NCI-H774 (cell line): Measurements from ENCODE around the gene MPO.

ENCODE experiments used
- DNase-seq: peaks from one replicate; lab custom pipeline; 2025; lab: John Stamatoyannopoulos, UW

Gene MPO

DNA sequence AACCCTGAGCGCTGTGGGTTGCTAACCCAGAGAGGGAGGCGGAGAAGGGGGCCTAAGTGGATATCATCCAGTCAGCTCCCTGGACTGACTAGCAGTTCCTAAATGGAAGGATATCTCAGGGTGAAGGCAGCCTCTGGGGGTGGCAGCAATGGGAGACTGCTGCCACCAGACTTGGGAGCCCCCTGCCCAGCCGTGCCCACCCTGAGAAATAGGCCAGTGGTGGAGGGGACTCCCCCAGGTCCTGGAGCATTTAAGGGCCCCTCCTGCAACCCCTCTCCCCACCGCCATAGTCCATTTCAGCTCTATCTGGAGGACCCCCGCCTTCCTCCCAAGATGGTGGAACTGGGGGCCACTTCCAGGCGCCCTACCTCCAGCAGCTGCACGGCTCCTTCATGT lies 39.4 kb upstream of the MPO start:
- DNase-seq: no peak

DNA sequence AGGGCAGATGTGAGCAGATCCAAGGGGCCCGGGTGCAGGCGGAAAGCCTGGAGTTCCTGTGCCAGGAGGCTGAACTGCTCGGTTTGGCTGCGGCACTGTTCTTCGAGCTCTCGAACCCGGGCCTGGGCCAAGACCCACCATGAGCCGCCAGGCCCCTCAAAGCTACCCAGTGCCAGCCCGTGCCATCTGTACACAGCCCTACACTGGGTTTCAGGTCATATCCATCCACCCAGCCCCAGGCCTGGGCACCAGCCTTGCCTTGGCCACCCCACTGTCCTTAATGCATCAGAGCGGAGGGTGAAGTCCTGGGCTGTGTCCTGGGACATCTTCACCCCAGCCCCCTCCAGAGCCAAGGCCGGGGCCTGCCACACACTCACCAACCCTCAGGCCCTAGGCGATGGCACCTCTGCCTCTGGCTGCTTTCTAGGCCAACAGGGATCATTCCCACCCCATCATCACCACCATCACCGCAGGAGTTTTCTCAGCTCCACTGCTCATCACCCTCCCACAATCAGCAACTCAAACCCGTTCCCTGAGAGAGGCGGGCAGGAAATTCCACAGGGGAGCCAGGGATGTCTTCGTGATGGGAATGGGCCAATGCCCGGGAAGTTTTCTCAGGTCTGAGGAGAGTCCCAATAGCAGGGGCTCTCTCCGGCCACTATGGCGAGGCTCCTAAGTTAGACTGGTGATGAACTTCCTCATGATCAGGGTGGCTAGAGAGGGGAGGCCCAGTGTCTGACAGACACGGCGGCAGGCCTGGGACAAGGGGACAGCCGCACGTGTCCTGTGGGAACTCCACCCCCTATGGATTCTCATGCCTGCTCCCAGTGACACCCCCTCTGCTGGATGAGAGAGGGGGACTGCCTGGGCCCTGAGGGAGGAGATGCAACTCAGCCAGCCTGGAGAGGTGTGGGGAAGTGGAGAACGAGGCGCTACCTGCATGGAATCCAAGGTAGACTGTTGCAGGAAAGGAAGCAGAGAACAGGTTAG lies 38.7 kb upstream of the MPO start:
- DNase-seq: no peak

DNA sequence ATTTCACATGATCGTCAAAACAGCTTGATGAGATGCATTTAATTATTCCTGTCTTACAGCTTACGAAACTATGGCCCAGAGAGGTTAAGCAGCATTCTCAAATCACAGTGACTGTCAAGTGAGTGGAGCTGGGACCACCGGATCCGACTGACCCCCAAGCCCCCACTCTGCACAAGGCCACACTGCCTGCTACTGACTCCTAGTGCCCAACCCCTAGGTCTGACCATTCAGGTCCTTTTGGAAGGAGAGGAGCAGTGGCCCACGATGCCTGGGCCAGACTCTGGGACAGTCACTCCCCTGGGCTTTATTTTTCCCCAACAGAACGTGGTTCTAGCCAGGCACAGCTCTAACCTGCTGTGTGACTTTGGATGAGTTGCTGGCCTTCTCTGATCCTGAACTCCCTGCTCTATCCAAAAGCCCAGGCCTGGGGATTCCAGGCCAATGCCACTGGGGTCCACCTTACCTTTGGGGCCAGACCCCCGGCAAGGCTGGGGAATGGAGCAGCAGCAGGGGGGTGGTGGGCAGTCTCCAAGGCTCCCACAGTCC lies 38.0 kb upstream of the MPO start:
- DNase-seq: no peak

DNA sequence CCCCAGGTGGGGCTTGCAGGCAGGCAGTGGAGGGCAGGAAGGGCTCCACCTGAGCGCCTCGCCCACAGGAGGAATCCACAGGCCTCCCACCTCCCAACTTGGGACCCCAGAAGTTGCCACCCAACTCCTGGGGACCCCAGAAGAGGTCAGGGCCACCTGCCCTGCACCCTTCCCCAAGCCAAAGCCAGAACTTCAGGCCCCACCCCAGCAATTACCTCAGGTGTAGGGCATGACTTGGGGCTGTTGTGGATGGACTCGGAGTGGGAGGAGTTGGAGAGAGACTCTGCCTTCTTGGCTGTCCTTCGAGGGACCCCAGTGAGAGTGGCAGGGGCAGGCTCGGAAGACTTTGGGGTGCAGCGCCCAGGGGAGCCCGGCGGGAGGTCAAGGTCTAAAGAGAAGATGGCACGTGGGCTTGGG lies 37.3 kb upstream of the MPO start:
- DNase-seq: no peak

DNA sequence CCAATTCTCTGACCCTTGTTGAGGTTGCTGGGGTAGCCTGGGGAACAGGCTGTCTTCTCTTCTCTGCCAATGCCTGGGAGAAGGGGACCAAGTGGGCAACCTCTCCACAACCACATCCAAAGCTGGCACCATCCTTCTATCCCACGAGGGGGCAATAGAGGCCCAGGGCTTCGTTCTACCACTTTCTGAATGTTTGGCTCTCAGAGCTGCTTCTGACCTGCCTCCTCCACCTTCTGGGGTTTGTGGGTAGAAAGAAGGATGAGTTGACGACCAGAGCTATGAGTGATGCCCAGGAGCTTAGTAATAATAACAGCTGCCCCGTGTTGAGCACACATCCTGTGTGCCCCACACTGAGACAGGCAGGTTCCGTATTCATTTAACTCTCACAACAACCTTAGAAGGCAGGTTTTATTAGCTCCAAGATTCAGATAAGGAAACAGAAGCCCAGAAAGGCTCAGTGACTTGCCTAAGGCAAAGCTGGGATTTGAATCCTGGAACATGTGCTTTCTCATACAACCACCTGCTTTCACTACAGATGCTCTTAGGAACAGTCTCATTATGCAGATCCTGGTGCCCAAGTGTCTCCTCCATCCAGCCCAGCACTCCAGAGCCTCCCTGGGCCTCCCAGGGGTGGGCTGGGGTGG lies 36.8 kb upstream of the MPO start:
- DNase-seq: peak; percentile 26

DNA sequence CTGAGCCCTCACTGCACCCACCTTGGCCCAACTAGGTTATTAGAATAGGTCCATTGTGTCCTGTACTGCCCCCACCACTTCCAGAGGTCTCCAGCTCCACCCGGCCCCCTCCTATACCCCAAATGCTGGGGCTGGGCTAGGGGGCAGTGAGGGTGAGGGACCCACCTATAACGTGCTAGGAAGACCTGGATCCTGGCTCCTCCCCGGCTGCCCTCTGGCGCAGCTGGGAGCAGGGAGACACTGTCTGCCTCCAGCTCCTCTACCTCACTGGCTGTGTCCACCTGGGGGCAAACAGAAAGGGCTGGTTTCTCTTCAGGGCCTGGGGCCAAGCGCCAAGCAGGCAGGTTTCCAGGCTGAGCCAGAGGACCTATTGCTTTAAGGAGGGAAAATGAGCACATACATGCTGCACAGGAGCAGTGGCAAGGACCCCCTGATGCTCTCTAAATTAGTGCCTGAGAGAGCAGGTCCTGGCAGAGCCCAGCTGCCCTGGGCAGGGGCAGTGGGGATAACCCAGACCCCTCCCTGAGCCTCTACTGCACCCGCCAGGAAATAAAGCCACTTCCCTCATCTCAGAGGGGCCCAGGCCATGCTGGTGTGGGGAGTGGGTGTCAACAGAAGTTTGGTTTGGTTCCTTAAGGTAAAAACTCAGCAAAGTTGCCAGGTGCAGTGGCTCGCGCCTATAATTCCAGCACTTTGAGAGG lies 35.7 kb upstream of the MPO start:
- DNase-seq: no peak

DNA sequence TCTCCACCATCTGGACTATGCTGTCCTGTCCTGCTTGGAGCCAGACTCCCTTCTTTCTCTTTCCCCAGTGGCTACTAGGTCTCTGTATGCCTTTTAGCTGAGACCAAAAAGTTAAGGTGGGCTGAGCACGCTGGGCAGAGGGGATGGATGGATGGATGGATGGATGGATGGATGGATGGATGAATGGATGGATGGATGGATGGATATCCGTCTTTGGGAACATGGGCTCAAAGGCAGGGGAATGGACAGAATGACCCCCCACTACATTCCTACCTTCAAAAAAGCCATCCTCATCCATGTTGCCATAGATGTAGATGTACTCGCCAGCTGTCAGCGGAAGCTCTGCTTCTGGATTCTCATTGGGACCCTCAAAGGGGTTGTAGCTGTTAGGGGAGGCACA lies 35.0 kb upstream of the MPO start:
- no peak for DNase-seq

DNA sequence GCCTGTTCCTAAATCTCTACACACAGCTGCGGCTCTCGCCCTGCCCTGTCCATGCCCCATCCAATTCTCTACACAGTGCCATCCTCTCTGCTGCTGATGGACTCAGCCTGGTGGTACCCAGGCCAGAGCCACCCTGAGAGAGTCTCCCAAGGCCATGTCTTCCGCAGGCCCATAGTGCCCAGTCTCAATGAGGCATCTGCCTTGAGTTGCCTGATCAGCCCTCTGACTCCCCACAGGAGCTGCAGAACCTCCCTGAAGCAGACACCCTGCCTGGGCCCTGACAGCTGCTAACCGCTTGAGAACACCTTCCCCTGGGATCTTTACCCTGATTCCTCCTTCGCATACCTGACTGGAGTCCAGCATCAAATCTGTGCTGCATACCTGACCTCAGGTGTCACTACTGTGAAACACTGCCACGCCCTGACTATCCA lies 34.6 kb upstream of the MPO start:
- DNase-seq: no peak

DNA sequence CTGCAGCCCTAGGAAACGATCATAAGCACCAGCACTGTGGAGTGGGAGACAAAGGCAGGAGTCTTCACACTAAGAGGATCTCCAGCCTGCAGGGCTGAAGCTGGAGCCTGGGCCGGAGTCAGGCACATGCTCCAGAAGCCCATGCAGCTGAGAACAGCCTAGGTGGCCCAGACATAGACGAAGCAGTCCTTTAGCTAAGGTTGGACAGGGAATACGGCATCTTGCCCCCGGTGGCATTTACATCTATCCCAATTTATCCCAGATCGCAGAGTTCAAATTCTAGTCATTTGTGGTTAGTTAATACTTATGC lies 33.9 kb upstream of the MPO start:
- DNase-seq: no peak

DNA sequence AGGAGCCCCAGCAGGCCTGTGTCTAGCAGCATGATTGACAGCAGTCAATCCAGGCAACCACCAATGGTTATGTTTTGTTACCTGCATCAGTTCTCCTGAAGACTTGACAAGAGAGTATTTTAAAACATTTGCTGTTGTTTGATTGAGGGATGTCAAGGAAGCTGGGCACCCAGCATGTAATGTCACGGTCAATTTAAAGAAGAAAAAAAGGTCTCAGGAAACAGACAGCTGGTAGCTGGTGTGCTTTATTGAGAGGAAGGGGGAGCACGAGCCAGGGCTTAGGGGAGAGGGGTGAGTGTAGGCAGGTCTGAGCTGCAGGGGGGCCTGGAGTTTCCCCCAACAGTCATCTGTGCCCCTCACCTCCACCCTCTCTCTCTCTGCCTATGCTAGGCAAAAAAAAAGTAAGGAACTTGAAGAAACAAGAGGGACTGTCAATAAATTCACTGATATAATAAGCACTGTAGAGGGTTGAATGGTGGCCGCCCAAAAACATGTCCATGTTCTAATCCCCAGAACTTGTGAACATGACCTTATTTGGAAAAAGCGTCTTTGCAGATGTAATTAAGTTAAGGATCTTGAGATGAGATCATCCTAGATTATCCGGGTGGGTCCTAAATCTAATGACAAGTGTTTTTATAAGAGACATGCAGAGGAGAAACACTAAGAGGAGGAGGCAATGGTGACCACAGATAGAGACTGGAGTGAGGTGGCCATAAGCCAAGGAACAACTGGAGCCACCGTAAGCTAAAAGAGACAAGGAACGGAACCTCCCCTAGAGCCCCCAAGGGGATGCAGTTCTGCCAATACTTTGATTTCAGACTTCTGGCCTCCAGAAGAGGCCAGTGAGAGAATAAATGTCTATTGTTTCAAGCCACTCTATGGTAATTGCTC lies 33.3 kb upstream of the MPO start:
- no peak for DNase-seq

DNA sequence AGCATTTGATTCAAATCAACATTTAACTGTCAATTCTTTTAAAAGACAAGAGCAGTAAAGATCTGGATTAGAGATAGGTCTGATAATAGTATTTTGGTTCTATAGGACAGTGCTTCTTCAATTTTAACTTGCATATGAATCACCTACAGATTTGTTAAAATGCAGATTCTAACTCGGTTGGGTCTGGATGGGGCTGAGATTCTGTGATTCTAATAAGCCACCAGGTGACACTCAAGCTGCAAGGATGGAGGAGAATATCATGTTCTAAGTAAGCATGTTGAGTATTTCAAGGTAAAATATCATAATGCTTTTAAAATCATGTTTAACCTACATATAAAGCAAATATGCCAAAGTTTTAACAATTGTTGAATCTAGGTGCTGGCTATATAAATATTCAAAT lies 32.1 kb upstream of the MPO start:
- no peak for DNase-seq

DNA sequence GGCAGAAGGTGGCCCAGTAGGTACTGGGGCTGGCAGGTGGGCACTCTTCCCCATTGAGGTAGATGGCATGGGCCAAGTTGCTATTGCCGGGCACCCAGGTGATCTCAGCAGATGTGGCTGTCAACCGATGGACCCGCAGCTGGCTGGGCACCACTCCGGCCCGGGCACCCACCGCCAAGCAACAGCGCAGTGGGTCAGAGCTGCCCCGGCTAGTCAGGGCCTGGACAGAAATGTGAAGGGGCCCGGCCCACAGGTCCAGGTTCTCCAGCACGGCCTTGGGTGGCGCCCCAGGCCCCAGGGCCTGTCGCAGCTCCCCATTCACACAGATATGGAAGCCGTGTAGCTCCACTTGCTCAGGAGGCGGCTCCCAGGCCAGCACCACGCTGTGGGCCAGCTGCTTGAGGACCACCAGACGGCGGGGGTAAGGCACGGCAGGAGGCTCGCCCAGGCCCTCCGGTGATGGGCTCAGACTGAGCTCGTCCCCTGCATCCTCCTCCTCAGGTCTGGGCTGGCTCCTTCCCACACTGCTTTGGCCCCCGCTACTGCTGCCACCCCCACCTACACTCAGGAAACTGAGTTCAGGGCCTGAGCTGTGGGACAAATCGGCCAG lies 31.4 kb upstream of the MPO start:
- DNase-seq: no peak

DNA sequence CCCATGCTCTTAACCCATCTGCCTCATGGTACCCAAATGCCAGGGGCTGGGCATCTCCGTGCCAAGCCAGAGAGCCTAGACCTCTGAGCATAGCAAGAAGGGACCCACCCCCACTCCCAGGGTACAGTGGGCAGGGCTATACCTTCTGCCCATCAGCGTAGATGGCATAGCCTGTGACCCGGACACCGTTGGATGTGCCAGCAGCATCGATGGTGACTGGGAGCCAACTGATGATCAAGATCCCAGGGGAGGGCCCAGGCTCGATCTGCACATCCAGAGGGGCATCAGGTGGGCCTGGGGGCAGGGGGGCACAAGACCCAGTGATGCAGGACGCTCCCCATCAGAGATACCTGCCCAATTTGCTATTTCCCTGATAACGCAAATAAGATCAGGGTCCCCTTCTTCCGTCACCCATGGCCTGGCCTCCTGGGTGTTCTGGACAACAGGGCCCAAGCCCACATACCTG lies 30.7 kb upstream of the MPO start:
- no peak for DNase-seq

DNA sequence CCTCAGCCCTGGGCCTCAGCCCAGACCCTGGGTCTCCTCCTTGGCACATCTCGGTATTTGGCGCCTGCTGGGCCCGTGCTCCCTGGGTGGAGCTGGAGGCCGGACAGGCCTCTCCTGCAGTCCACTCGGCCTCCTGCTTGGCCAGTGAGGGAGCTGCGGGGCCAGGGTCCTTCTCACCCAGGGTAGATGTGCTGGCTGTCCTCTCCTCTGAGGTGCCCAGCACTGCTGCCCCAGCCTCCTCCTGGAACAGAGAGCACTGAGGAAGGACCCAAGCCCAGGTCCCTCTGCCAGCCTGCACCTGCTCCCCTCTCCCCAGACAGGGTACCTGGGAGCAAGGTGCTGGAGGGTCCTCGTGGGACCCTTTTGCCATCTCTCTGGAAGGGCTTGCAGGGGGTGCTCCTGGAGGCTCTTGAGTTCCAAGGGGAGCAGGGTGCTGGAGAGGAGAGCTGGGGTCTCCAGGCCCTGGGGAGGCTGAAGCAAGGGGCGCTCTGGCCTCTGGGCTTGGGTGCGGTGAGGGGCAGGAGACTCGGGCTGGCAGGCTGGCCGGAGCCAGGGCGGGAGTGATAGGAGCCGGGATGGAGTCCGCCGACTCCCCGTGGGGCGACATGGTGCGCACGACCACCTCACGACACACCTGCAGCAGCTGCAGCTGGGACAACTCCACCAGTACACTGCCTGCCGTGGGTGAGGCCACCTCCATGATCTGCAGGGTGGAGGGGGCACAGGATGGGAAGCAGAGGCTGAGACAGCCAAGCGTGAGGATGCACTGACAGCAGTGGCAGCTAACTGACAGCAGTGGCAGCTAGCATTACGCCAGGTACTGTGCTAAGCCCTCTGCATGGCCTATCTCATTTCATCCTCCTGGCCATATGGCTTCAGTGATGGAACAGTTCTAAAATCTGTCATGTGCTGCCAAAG lies 30.0 kb upstream of the MPO start:
- no peak for DNase-seq

DNA sequence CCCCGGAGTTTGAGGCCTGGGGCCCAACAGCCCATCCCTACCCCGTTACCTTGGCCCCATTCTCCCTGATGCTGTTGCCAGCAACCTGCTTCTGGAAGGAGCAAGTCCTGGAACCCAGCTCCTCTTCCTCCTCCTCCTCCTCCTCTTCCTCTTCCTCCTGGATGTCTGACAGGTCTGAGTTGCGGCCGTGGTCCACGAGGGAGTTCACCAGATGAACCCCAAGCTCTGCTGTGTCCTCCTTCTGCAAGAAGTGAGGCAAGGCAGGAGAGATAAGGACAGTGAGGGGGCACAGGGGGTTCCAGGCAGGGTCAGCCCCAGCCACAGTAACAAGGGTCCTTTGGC lies 29.2 kb upstream of the MPO start:
- no peak for DNase-seq

DNA sequence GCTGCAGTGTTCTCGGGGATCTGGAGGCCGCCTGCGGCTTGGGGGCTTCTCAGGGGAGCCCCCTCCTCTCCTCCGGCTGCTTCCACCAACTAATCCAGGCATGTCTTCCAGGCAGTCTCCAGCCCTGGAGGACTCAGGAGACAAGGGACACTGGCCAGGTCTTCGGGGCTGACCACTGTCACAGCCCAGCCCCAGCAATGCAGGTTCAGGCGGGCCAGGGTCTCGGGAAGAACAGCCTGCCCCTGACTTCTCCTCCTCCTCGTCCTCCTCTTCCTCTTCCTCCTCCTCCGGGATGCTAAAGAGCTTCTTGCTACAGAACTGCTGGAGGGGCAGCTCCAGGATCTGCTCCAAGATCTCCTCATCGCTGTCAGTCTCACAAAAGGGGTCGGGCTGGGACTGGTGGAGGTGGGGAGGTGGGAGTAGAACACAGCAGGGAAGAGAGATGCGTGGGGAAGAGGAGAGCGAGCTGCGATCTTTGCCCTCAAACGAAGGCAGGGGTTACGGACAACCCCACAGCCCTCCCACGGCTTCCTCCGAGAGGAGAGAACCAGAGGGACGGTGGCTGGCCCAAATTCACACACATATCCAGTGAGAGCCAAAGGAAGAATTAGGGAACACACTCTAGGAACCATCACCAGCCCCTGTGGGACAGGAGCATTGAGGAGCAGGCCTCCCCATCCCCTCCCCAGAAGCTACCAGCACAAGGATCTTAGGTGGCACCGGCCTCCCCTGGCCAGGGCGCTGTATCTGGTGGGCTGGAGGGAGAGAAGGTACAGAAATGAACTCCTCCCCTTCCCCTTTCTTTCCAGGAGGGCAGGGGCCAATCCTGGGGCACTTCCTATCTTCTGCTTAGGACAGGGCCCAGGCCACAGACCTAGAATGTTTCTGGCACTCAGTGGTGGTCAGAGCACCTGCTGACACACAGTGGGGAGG lies 28.5 kb upstream of the MPO start:
- no peak for DNase-seq

DNA sequence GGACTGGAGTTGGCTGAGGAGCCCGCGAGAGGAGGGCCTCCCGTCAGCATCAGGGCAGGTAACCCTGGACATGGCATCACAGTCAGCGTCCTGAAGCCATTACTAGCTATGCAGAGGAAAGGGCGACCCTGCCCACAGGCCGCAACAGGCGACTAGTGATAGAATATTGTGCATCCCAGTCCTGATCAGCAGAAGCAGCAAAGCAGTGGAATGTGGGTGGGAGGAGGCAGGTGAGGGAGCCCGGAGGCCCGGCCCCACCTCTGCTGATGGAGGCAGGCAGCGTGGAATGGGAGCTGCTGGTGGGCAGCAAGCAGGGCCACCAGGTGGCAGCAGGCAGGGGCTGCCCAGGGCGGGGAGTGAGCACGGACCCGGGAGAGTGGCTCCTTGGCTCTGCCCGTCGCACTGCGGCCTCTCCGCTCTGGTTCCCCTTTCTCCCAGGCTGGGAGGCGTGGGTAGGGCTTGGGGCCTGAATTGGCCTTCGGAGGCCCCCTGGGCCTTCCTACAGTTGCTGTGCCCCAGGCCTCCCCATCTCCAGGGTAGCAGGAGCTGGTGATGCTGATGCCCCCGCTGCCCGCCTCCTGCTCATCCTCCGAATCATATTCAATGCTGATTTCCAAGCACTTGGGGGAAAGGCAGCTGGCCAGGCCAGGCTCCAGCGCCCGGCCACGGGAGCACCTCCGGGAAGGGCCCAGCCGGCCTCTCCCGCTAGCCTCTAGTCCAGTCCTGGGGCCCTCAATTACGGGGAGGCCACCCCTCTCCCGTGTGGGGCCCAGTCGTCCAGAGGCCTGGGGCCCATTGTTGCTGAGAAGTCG lies 27.6 kb upstream of the MPO start:
- no peak for DNase-seq
